VCaP (cell line): ENCODE data around the gene IL17RD.

ENCODE experiments used
- H3K27ac ChIP-seq: fragments of 450-650 bp; 2 replicates; pipeline ENCODE4 v1.5.1; 2017
- TF ChIP-seq, protein P1 (sequence below): fragments of 450-650 bp; conservative IDR thresholded peaks from 2 replicates; pipeline ENCODE4 v1.5.1; 2017; ENCODE audit warnings: mild to moderate bottlenecking, moderate library complexity

Gene IL17RD

DNA sequence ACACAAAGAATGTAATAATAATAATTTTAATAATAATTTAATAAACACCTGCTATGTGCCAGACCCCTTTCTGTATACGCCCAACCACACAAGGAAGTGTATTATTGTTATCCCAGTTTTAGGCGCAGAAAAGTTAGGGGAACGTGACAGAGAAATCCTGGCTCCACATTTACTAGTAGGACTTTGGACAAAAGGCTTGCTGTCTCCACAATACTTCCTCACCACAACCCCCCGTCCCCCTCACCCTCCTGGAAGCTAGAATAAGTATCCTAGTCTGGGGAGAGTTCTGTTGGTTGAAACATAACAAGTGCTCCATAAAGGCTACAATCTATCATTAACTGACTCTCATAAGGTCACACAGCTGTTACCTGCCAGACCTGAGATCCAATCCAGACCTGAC, 488 bp upstream of the IL17RD start:
- peak overlapping the region; percentile 60; the same call in 1 of the 2 replicates for H3K27ac ChIP-seq
- TF ChIP-seq, protein P1, sequence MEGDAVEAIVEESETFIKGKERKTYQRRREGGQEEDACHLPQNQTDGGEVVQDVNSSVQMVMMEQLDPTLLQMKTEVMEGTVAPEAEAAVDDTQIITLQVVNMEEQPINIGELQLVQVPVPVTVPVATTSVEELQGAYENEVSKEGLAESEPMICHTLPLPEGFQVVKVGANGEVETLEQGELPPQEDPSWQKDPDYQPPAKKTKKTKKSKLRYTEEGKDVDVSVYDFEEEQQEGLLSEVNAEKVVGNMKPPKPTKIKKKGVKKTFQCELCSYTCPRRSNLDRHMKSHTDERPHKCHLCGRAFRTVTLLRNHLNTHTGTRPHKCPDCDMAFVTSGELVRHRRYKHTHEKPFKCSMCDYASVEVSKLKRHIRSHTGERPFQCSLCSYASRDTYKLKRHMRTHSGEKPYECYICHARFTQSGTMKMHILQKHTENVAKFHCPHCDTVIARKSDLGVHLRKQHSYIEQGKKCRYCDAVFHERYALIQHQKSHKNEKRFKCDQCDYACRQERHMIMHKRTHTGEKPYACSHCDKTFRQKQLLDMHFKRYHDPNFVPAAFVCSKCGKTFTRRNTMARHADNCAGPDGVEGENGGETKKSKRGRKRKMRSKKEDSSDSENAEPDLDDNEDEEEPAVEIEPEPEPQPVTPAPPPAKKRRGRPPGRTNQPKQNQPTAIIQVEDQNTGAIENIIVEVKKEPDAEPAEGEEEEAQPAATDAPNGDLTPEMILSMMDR = no peak

GRCh38 chr3:57164217-57164656, 916 bp downstream of the IL17RD start:
- TF ChIP-seq, protein P1 = no peak
- H3K27ac ChIP-seq = peak overlapping the region; percentile 60; the same call in 1 of the 2 replicates

GRCh38 chr3:57163751-57164150, 1.4 kb downstream of the IL17RD start:
- H3K27ac ChIP-seq = no peak overlapping the region
- TF ChIP-seq, protein P1 = no peak

- peak overlapping the region; percentile 73 for H3K27ac ChIP-seq
- TF ChIP-seq, protein P1 = no peak
These were observed 3.2 kb downstream of the IL17RD start for GRCh38 chr3:57161915-57162314.

DNA sequence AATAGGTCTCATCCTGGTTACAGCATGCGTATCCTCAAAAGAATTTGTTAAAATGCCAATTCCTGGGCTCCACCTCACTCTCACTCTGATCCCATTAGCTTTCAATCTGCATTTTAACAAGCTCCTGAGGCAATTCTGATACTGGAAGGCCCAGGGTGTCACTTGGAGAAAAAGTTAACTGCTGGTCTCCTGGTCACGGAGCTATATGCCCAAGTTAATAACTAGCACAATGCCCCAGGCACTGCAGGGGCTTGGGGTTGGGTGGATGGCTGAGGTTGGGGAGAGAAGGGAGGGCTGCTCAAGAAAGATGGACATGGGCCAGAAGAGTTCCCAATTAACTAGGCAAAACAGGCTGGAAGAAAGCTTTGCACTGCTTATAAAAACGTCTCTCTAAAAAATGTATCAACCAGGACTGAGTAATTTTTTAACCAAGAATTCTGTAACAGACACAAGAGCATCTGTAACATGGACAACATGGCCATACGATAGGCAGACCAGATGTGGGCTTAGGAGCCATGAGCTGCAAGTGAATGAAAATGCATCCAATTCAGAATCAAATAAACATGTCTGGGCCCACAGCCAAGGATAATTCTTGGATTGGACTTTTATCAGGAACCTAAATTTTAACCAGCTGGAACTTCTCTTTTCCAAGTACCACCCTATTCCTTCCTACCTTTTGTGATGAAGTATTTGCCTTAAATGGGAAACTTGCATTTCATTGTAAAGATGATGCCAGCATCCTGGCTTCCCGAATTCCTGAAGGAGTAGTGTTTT, 4.2 kb downstream of the IL17RD start:
- TF ChIP-seq, protein P1 = no peak

GRCh38 chr3:57160076-57160764, 4.9 kb downstream of the IL17RD start:
- TF ChIP-seq, protein P1 = no peak
- H3K27ac ChIP-seq = peak overlapping the region; percentile 73

More for the DNA sequence above, 4.2 kb downstream of the IL17RD start:
- H3K27ac ChIP-seq = peak overlapping the region; percentile 73

DNA sequence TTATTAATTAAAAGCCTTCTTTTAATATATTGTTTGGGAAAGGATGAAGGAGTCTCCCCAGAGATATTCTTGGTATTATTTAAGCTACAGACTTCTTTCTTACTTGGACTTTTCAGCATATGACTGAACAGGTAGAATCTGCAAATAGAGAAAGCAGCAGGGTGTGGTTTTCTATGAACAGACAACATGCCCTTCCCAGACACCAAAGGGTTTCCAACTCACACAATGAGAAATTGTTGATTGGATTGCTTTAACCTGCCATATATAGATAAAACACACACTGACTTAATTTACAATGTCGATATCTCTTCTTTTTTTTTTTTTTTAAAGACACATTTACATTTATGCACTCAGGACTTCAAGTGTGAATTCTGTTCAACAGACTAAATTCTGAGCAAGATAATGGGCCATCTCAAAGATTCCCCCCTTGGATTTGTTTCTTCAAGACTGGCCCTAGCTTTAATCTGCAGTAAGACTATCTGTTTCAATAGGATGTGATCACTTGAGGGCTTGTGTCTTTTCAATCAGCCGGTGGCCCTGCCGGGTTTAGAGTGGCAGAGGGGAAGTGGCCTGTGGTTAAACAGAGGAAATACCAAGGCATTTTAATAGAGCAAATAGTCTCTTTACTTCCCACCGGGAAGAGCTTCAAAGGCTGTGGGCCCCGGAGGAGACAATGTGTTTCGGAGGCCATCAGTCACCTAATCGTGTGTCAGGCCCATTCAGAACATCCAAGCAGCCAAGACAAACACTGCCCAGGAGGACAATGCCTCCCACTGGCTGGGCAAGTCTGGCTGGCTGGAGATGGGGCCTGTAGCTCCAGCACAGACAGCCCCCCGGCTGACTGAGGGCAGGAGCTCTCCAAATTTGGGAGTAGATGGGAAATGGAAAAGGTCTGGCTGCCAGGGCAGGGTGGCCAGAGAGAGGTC, 6.1 kb downstream of the IL17RD start:
- TF ChIP-seq, protein P1 = no peak; the same call in 1 of the 2 replicates
- H3K27ac ChIP-seq = peak overlapping the region; percentile 73
